Breast epithelium (tissue), 4 donors: Measurements from ENCODE around the gene MIER1. TPM values are rescaled to one million over a fixed set of nuclear protein-coding genes. Genes with fewer than 3 reads are reported as not detected.
A peak's percentile ranks its signal among the peaks of the same experiment; 100 is the strongest.

Experiments used
- DNase-seq, 2 donors: peaks; one replicate each; pipeline ENCODE4 v3.0.0-alpha.2; 2019; ENCODE audit warnings: low spot score in 2 of 2
- H3K27ac ChIP-seq, 2 donors: fragments of 200-600 bp; sonication (generic) in 1 of 2; one replicate each; pipeline ENCODE4 v1.5.1; 2016 to 2019; ENCODE audit warnings: mild to moderate bottlenecking in 1 of 2
- H3K27me3 ChIP-seq, 2 donors: fragments of 200-600 bp; sonication (generic) in 1 of 2; one replicate each; pipeline versions ENCODE4 v1.5.1 to v1.6.0; 2017 to 2019; ENCODE audit warnings: control low read depth in 1 of 2, mild to moderate bottlenecking in 1 of 2
- H3K36me3 ChIP-seq: fragments of 200-600 bp; one replicate; pipeline ENCODE4 v1.5.1; 2019
- H3K4me1 ChIP-seq, 2 donors: fragments of 200-600 bp; sonication (generic); one replicate each; pipeline ENCODE4 v1.5.1; 2016 to 2019; ENCODE audit warnings: control low read depth in 1 of 2
- H3K4me3 ChIP-seq, 3 donors: fragments of 200-600 bp; sonication (generic); 1 replicate in 2 of 3; 2 replicates in 1 of 3; pipeline ENCODE4 v1.5.1; 2016 to 2019; ENCODE audit warnings: mild to moderate bottlenecking in 3 of 3, moderate library complexity in 2 of 3
- H3K9me3 ChIP-seq, 2 donors: fragments of 200-600 bp; sonication (generic) in 1 of 2; one replicate each; pipeline ENCODE4 v1.5.1; 2016 to 2019; ENCODE audit warnings: control low read depth in 1 of 2
- POLR2A ChIP-seq: fragments of 450-650 bp; IDR thresholded peaks from one replicate; pipeline ENCODE4 v1.6.1; 2016; ENCODE audit warnings: antibody characterized with exemption, mild to moderate bottlenecking, moderate library complexity
- POLR2AphosphoS5 ChIP-seq, 3 donors: sonication (generic); formaldehyde crosslinking; IDR thresholded peaks; one replicate each; pipeline ENCODE4 v1.6.1; 2017; ENCODE audit warnings: antibody characterized with exemption in 3 of 3
- intact Hi-C: fragments of 100-400 bp; cut with DNase I; formaldehyde crosslinking; loops from one replicate; pipeline ENCODE4 v1.15.1; 2023; ENCODE audit warnings: low total_unique reads
- total RNA-seq, 3 donors: library from RNA; depleted of rRNA; stranded (reverse); fragments of >200 nt; gene quantifications; one replicate each; pipeline ENCODE4 v1.1.0, GENCODE V29; 2016
- TF ChIP-seq, protein P1 (sequence below), 3 donors: fragments of 450-650 bp; IDR thresholded peaks; one replicate each; pipeline ENCODE4 v1.5.1; 2016 to 2017; ENCODE audit warnings: antibody characterized with exemption in 3 of 3, mild to moderate bottlenecking in 3 of 3, moderate library complexity in 3 of 3

MIER1 gene
- total RNA-seq, 3 donors from 2014 or later, result 42.4 to 51.1 (median 43.9) TPM

DNA sequence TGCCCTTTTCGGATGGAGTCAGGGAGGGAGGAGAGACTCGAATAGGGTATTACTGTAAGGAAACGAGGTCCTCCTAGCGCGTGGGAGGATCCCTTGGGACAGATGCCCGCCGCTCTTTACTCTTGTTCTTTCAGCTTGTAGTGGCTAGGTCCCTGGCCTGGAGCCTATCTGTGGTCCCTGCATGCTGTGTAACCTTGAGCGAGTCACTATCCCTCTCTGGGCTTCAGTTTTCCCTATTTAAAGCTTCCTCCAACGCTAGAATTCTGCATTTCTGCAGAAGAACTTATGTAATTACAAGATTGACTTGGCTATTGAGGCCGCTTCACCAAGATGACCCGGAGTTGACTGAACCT lies 744 bp downstream of the MIER1 start:
- H3K4me3 ChIP-seq, result peak overlapping the region; percentile 74 to 89 (median 84)
- H3K4me1 ChIP-seq, result no peaks in the 10 kb centered on the region
- no peaks in the 10 kb centered on the region for H3K9me3 ChIP-seq
- DNase-seq, result no peak
- no peaks in the 10 kb centered on the region for H3K27me3 ChIP-seq
- no peak for TF ChIP-seq POLR2A
- TF ChIP-seq, protein P1, sequence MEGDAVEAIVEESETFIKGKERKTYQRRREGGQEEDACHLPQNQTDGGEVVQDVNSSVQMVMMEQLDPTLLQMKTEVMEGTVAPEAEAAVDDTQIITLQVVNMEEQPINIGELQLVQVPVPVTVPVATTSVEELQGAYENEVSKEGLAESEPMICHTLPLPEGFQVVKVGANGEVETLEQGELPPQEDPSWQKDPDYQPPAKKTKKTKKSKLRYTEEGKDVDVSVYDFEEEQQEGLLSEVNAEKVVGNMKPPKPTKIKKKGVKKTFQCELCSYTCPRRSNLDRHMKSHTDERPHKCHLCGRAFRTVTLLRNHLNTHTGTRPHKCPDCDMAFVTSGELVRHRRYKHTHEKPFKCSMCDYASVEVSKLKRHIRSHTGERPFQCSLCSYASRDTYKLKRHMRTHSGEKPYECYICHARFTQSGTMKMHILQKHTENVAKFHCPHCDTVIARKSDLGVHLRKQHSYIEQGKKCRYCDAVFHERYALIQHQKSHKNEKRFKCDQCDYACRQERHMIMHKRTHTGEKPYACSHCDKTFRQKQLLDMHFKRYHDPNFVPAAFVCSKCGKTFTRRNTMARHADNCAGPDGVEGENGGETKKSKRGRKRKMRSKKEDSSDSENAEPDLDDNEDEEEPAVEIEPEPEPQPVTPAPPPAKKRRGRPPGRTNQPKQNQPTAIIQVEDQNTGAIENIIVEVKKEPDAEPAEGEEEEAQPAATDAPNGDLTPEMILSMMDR (IDR thresholded peaks at IDR 0.05), result peak in 2 of 3 donors; percentile 3 to 7
- intact Hi-C loops, result no loop called here
- peak overlapping the region; percentile 98 to 99 for H3K27ac ChIP-seq
- H3K36me3 ChIP-seq, result no peaks in the 10 kb centered on the region

DNA sequence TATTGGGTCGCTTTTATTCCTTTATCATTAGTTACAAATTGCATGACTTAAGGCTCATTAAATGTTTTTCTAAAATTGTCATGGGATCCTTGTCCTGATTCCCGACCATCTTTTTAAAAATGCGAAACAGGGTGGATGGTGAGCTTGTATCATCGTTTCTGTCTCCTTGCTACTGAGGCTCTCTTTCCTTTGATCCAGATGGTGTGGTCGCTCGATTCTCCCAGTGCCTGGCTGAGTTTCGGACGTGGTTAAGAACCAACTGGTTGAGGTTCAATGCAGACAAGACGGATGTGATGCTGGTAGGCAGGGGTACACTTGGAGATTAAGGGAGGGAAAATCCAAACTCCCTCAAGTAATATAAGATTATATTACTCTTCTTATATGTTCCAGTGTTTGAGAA lies 1.2 kb downstream of the MIER1 start:
- intact Hi-C loops, result no loop called here
- no peak for DNase-seq

DNA sequence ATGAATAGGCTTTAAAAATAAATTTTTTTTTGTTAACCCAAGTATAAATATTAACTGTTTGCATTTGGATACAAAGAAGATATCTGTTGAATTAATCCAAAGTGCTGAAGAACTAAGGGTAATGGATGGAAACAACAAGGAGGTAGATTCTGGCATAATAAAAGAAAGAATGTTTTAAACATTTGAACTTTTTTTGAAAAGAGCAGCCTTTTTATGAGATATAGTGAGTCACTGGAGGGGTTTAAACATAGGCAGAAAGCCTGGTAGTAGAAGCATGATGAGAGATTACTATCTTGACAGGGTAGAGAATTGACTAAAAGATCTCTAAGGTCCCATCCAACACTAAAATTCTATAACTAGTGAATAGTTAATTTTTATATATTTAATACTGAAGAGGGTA lies 2.7 kb downstream of the MIER1 start:
- no peak for DNase-seq
- Histone ChIP-seq H3K4me1 (peaks cover 0 to 6% of the 10 kb centered on the region in 2 donors), H3K4me3 (no peak overlapping the region), H3K27ac (no peak overlapping the region), H3K27me3 (no peaks in the 10 kb centered on the region), H3K9me3 (no peaks in the 10 kb centered on the region), H3K36me3 (no peaks in the 10 kb centered on the region)
- intact Hi-C loops, result no loop called here
- TF ChIP-seq POLR2AphosphoS5 (IDR thresholded peaks at IDR 0.05), result no peak
- TF ChIP-seq, protein P1 (IDR thresholded peaks at IDR 0.05), result no peak

More for the DNA sequence above, 1.2 kb downstream of the MIER1 start:
- Histone ChIP-seq H3K27me3 (no peaks in the 10 kb centered on the region), H3K36me3 (no peaks in the 10 kb centered on the region), H3K4me3 (peak overlapping the region; percentile 74 to 89 (median 84)), H3K27ac (peak overlapping the region; percentile 98 to 99), H3K9me3 (no peaks in the 10 kb centered on the region), H3K4me1 (no peaks in the 10 kb centered on the region)
- TF ChIP-seq POLR2AphosphoS5 (IDR thresholded peaks at IDR 0.05) (no peak), POLR2A (no peak)
- TF ChIP-seq, protein P1 (IDR thresholded peaks at IDR 0.05), result no peak

DNA sequence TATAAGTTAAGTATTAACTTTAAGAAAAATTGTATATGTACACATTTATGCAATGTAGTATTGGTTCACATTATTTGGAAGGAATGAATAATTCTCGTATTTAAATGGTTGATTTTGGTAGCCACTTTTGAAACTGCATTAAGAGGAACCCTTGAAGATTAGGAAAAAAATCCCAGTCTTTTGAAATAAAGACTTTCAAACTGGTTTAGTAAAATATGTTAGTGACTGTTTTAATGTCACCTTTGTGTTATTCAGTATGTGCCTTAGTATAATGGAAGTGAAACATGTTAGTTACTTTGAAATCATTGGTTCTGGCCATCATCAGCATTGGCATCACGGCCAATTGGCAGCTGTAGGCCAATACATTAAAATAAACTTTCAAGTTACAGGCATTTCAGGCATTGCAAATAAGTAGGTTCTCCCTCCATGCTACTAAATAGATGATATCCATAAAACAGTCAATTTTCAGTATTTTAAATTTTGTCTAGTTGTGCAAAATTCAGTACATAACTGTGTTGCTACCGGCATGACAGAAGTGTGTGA lies 4.4 kb downstream of the MIER1 start:
- intact Hi-C loops, result no loop called here
- Histone ChIP-seq H3K27ac (peak overlapping the region; percentile 97 to 99), H3K4me1 (peaks cover 0 to 11% of the 10 kb centered on the region in 2 donors), H3K9me3 (no peaks in the 10 kb centered on the region), H3K4me3 (peak overlapping the region; percentile 76 to 87 (median 78)), H3K36me3 (no peaks in the 10 kb centered on the region), H3K27me3 (no peaks in the 10 kb centered on the region)
- TF ChIP-seq POLR2A, result no peak
- TF ChIP-seq, protein P1 (IDR thresholded peaks at IDR 0.05), result no peak
- TF ChIP-seq POLR2AphosphoS5 (IDR thresholded peaks at IDR 0.05), result no peak
- no peak for DNase-seq

DNA sequence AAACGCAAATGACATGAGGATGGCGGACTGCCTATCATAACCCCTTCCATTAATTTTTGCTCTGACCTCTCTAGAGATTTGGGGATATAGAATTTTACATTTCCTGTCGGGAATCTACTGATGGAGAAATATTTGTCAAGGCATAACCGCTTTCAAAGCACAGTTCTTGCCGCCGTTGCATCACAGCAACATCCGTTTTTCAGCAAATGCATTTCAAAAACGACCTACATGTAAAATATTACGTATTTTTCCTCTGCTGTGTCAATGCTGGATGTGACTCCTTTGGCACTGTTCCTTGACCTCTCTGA lies 4.9 kb downstream of the MIER1 start:
- peaks cover 0 to 11% of the 10 kb centered on the region in 2 donors for H3K4me1 ChIP-seq
- TF ChIP-seq POLR2AphosphoS5 (IDR thresholded peaks at IDR 0.05) (no peak), POLR2A (no peak)
- TF ChIP-seq, protein P1 (IDR thresholded peaks at IDR 0.05), result no peak
- peak overlapping the region; percentile 97 to 99 for H3K27ac ChIP-seq
- DNase-seq, result no peak
- no peaks in the 10 kb centered on the region for H3K36me3 ChIP-seq
- H3K27me3 ChIP-seq, result no peaks in the 10 kb centered on the region
- intact Hi-C loops, result no loop called here
- no peaks in the 10 kb centered on the region for H3K9me3 ChIP-seq
- H3K4me3 ChIP-seq, result peak overlapping the region; percentile 76 to 87 (median 78)
